OCI-M1 (cell line): Measurements from ENCODE around the gene DGLUCY.
"Not testable (repeated sequence)": the region's sequence is repeated elsewhere in the genome, so short reads cannot be mapped to it uniquely, and the experiment has no call there.

Experiments used
- DNase-seq: peaks from one replicate; lab custom pipeline; 2025; lab: John Stamatoyannopoulos, UW

The DGLUCY gene

GRCh38 chr14:91113829-91114078, at the start of gene DGLUCY:
TSS of gene DGLUCY (plus strand) at chr14:91114073. CDS start at chr14:91160295, 46,222 bp downstream.
- no peak for DNase-seq

- no peak for DNase-seq
Measured at GRCh38 chr14:91065266-91065665, 48.6 kb upstream of the DGLUCY start.

DNA sequence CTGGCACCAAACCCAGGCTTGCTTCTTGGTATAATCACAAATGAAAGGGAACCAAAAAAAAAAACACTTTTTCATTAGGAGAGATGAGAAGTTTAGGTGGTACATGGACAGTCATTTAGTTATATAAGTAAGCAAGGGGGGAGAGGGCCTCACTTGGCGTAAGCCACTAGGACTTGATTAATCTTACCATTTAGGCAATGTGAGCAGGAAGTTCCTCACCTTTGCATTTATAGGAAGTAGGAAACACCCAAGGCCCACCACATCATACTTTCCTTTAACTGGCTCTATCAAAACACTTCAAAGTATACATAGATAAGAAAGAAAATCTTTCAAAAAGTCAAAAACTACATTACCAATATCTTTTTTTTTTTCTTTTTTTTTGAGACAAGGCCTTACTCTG, 46.7 kb upstream of the DGLUCY start:
- no peak for DNase-seq

- no peak for DNase-seq
Measured at GRCh38 chr14:91068642-91069041, 45.2 kb upstream of the DGLUCY start.

DNA sequence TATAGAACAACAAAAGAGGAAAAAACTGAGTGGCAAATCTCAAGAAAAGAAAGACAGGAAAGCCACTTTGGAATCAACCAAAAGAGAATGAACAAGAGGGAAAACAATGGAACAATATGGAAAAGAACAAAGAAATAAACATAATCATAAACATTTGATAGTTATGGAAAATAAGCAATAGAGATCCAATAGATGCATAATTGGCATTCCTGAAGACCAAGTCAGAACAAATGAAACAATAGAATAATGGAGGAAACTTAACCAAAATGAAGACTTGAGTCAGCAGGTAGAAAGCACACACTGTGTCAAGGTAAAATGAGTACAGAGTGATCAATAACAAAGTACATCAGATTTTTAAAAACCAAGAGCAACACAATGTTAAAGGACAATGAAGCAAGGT, 43.3 kb upstream of the DGLUCY start:
- no peak for DNase-seq

GRCh38 chr14:91075553-91075952, 38.3 kb upstream of the DGLUCY start:
- DNase-seq: no peak

DNA sequence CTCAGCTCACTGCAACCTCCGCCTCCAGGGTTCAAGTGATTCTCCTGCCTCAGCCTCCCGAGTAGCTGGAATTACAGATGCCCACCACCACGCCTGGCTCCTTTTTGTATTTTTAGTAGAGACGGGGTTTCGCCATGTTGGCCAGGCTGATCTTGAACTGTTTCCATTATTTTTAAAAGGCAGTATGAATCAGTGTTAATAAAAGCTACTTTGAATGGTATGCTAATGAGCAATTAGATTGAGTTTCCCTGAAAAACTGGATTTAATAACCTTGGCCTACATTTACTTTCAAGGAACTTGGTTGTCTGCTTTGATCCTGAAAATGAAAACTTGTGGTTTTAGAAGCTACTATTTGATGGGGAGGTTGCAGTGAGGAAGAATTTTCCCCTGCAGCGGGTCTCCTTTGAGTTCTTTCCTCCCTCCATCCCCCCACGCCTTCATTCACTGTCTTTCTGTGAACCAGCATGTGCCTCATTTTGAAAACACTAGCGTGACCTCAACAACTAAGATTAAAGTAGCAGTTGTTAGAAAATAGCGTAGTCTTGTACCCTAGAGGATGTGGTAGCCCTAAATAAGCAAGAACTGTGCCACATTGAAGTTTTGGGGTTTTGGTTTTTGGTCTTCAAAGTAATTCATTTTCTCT, 35.7 kb upstream of the DGLUCY start:
- DNase-seq: no peak

DNA sequence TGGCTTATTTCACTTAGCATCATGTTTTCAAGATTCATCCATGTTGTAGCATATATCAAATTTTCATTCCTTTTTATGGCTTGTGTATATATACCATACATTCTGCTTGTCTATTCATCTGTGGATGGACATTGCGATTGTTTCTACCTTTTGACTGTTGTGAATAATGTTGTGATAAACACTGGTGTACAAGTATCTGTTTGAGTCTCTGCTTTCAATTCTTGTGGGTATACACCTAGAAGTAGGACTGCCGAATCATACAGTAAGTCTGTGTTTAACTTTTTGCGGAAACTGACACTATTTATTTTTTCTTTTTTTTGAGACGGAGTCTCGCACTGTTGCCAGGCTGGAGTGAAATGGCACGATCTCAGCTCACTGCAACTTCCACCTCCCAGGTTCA, 33.8 kb upstream of the DGLUCY start:
- no peak for DNase-seq

GRCh38 chr14:91082282-91082681, 31.6 kb upstream of the DGLUCY start:
- no peak for DNase-seq

GRCh38 chr14:91084516-91084915, 29.4 kb upstream of the DGLUCY start:
- no peak for DNase-seq

DNA sequence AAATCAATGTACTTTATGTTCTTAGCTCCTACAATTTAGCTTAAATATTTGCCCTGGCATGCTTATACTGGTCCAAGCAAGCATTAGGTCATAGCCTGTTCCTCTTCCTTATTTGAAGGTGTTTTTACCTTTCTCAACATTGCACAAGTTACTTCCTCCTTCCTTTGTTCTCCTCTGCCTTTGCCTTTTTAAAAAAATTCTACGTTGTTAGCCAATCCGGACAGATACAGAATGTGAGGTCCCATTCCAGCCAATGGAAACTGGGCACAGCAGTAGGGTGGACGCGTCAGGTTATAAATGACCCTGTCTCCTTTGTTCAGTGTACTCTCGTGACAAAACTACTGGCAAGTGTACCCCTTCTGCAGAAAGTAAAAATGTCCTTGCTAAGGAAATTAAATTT, 26.4 kb upstream of the DGLUCY start:
- DNase-seq: not testable (repeated sequence)

DNA sequence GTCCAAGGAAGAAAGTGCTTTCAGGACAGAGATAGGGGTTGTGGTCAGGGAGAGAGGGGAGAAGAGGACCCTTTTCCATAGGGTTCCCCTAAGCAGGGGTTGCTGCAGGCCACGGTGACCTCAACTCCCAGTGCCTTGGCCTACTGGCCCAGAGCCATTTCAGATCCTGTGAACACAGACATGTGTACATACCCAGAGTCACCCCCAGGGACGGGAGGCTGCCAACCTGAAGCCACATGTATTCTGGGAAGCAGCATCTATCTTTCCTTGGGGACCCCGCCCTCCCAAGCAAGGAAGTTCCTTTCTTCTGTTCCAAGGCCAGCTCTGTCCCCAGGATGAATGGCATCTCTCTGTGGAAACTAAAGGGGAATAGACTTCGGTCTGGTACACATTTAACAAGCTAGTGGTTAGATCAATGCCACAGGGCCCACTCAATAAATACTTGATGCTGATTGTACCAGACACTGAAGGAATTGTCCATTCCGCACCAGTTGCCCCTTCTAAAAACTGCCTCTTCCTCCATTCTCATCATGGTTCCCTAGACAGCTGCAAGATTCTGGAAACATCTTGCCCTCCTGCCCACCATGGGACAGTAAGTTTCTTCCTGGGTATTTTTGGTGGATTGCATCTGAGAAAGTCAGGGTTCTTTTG, 25.2 kb upstream of the DGLUCY start:
- DNase-seq: no peak

- DNase-seq: no peak
Measured at GRCh38 chr14:91089958-91090535, 23.8 kb upstream of the DGLUCY start.

DNA sequence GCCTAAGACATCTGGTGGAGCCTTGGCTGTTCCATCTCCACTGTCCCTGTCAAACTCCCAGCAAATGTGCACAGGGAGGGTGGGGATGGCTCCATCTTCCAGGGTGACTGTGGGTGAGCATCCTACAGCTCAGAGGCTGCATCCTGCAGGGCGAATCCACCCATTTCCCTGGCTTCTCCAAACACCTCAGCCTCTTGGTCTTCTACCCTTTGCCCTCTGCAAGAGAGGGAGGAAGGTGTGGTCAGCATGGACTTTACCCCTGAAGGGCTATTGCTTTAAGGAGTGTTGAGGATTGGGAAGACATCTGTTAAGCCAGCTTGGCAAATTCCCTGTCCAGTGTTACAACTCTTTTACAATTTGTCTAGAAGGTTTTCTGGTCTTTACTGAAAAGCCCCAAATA, 23.1 kb upstream of the DGLUCY start:
- no peak for DNase-seq

DNA sequence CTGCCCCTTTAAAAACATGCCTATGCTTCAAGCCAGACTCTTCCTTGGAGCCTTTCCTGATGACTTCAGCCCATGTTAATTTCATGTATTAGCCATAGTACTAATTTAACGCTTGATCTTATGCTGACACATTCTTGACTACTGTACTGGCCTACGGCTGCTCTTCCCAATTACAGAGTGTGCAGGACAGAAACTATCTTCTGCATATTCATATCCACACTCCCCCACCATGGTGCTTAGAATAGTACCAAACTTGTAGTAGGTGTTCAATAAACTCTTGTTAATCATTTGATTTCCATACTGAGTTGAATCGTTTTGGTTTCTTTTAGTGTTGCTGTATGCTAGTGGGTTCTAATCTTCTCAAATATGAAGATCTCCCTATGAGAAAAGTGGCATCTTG, 21.8 kb upstream of the DGLUCY start:
- DNase-seq: no peak

DNA sequence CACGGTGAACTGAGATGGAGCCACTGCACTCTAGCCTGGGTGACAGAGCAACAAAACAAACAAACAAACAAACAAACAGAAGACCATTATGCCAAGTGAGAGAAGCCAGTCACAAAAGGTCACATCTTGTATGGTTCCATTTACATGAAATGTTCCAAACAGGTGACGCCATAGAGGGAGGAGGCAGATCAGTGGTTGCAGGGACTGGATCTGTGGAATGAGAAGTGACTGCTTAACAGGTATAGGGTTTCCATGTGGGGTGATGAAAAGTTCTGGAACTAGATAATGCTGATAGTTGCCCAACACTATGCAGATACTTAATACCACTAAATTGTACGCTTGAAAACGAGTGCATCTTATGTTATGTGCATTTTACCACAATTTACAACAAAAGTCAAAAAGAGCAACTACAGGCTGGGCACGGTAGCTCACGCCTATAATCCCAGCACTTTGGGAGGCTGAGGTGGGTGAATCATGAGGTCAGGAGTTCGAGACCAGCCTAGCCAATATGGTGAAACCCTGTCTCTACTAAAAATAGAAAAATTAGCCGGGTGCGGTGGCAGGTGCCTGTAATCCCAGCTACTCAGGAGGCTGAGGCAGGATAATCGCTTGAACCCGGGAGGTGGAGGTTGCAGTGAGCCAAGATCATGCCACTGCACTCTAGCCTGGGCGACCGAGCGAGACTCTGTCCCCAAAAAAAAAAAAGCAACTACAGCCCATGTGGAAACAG, 20.0 kb upstream of the DGLUCY start:
- DNase-seq: not testable (repeated sequence)

DNA sequence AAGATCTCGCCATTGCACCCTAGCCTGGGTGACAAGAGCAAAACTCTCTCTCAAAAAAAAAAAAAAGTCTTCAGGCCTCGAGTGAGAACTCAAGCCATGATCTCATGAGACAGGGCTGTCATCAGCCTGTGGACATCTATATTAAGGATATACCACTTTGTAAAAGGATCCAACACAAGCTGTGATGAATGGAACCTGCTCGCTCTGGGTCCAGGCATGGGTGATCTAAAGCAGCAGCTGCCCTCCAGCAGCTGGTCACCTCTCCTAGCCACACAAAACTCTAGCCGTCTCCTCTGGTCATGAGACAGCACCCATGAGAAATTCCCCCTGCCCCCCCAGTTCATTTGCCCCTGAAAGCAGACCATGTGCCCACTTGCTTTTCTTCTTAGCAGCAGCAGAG, 19.1 kb upstream of the DGLUCY start:
- DNase-seq: no peak

DNA sequence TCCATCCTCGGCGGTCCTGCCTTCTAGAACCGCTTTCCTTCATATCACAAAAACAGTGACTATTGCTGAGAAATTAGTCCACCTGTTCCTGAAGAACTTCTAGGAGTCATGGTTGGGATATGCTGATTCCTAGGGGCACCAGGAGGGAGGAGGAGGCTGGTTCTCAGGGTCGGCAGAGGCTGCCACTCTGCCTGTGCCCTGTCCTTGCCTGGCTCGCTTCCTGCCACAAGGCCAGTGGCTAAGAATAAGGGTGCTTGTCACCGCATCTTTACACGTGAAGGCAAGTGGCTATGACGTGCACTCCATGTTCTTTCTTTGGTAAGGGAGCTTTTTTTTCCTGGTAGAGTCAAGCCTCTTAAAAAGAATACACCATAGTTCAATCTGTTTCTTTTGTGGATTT, 18.7 kb upstream of the DGLUCY start:
- DNase-seq: no peak

- not testable (repeated sequence) for DNase-seq
Measured at GRCh38 chr14:91097657-91098056, 16.2 kb upstream of the DGLUCY start.

DNA sequence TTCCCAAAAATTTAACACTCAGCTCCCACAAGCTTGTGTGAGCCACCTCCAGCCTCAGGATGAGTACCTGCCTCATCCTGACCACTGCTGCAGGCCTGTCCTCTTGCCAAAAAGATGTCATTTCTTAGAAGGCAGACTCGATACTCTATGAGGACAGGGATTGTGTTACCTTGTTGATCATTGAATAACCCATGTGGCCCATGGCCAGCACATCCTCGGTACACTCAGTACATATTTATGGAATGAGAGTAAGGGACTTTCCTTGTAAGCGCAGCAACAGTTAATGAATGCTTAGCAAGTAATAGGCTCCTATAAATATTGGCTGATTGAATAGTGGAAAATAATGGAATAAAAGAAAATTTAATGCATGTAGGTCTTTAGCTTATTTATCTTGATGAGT, 15.3 kb upstream of the DGLUCY start:
- no peak for DNase-seq

DNA sequence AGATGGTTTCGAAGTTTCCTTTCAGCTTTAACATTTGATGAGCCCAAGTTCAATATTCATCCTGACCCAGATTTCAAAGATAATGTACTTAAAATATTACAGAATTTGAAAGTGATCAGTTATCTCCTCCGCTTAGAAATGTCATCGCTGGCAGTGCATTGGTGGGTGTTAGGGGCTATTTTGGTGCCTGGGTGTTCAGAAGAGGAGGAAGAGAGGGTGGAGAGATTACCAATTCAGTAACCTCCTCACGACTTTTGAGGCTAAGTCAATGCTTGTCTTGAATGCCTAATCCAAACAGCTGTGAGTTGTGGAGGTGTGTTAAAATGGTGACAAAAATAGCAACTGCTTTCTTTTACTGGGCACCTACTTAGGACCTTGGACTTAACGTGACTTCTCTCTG, 13.8 kb upstream of the DGLUCY start:
- no peak for DNase-seq

DNA sequence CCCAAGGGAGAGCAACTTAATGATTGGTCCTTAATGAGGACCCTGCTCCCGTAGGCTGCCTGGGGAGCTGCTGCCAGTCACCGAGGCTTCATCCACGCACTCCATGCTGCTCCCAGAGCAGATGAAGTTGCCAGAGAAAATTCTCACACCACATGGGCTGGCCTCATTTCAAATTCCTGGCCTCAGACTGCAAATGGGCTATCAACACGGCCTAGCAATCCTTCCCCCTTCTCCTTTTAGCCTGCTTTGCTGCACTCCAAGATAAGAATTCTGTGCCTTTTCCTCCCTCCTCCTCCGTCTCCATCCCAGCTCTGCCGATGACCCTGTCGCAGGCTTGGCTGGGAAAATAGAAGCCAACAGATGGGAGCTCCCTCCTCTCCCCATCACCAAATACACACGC, 10.8 kb upstream of the DGLUCY start:
- no peak for DNase-seq

- peak; percentile 6 for DNase-seq
Measured at GRCh38 chr14:91108941-91109611, 4.8 kb upstream of the DGLUCY start.
